Mesendoderm (in vitro differentiated cells): Measurements from ENCODE around the gene PDK2.

Experiments
- DNase-seq: peaks from one replicate; pipeline ENCODE4 v3.0.0; 2013
- H2AK5ac ChIP-seq: 2 replicates; pipeline ENCODE4 v1.6.1; 2013; ENCODE audit warnings: low read length, inconsistent platforms
- H2BK120ac ChIP-seq: 2 replicates; pipeline ENCODE4 v1.6.1; 2013; ENCODE audit warnings: low read depth, mild to moderate bottlenecking, low read length, moderate library complexity, mixed read lengths
- H2BK15ac ChIP-seq: replicated peaks from 2 replicates; pipeline ENCODE4 v1.6.1; 2013; ENCODE audit warnings: low read depth, mild to moderate bottlenecking, moderate library complexity
- H2BK5ac ChIP-seq: 2 replicates; pipeline ENCODE4 v1.6.1; 2013; ENCODE audit warnings: low read length, inconsistent platforms
- H3K18ac ChIP-seq: 2 replicates; pipeline ENCODE4 v1.6.1; 2013; ENCODE audit warnings: mild to moderate bottlenecking, low read length, mixed read lengths
- H3K23ac ChIP-seq: one replicate; pipeline ENCODE4 v1.6.1; 2013; ENCODE audit warnings: low read length
- H3K27ac ChIP-seq: 2 replicates; pipeline ENCODE4 v1.5.1; 2013; ENCODE audit warnings: low read depth, mild to moderate bottlenecking, inconsistent platforms, low read length, moderate library complexity
- H3K27me3 ChIP-seq: 2 replicates; pipeline ENCODE4 v1.6.1; 2013; ENCODE audit warnings: low read length, control low read depth, mild to moderate bottlenecking, inconsistent platforms; ENCODE audit not compliant: insufficient read depth, poor library complexity
- H3K36me3 ChIP-seq: 2 replicates; pipeline ENCODE4 v1.6.1; 2013; ENCODE audit warnings: low read length, inconsistent platforms; ENCODE audit not compliant: control insufficient read depth, insufficient read depth
- H3K4ac ChIP-seq: one replicate; pipeline ENCODE4 v1.6.1; 2013; ENCODE audit warnings: low read depth, mild to moderate bottlenecking, low read length, moderate library complexity
- H3K4me1 ChIP-seq: 2 replicates; pipeline ENCODE4 v1.6.1; 2013; ENCODE audit warnings: low read depth, low read length, inconsistent platforms; ENCODE audit not compliant: control insufficient read depth
- H3K4me2 ChIP-seq: 2 replicates; pipeline ENCODE4 v1.6.1; 2013; ENCODE audit warnings: low read length
- H3K4me3 ChIP-seq: 2 replicates; pipeline ENCODE4 v1.5.1; 2013; ENCODE audit warnings: mild to moderate bottlenecking, low read length
- H3K56ac ChIP-seq: one replicate; pipeline ENCODE4 v1.6.1; 2013; ENCODE audit warnings: low read length
- H3K79me1 ChIP-seq: 2 replicates; pipeline ENCODE4 v1.6.1; 2013; ENCODE audit warnings: low read length, inconsistent platforms
- H3K79me2 ChIP-seq: 2 replicates; pipeline ENCODE4 v1.6.1; 2013; ENCODE audit warnings: mild to moderate bottlenecking, low read length; ENCODE audit not compliant: control insufficient read depth, insufficient read depth
- H3K9ac ChIP-seq: 2 replicates; pipeline ENCODE4 v1.6.1; 2013; ENCODE audit warnings: low read length, inconsistent platforms
- H4K5ac ChIP-seq: one replicate; pipeline ENCODE4 v1.6.1; 2013; ENCODE audit warnings: low read length
- H4K8ac ChIP-seq: one replicate; pipeline ENCODE4 v1.6.1; 2013; ENCODE audit warnings: low read depth, mild to moderate bottlenecking, control low read depth, low read length, moderate library complexity
- WGBS: extraction: QIAGEN DNeasy Blood & Tissue Kit; methylation state at CpG from one replicate; pipeline ENCODE4 v1.1.7; 2013; ENCODE audit warnings: low lambda C conversion rate, missing lambda C conversion rate; ENCODE audit not compliant: insufficient coverage; ENCODE audit errors: extremely low coverage; 5-methylcytosine and 5-hydroxymethylcytosine counted together

The PDK2 gene

GRCh38 chr17:50099003-50099402, 3.9 kb downstream of the PDK2 start:
- Histone ChIP-seq H3K9ac (no peak overlapping the region), H3K79me1 (no peaks in the 10 kb centered on the region), H4K5ac (no peak overlapping the region), H3K4me3 (no peak overlapping the region), H2BK5ac (no peak overlapping the region), H3K79me2 (no peaks in the 10 kb centered on the region), H2BK15ac (no peak overlapping the region), H3K18ac (no peak overlapping the region), H3K27ac (no peak overlapping the region), H2BK120ac (no peak overlapping the region), H2AK5ac (no peak overlapping the region), H4K8ac (no peak overlapping the region), H3K36me3 (no peaks in the 10 kb centered on the region), H3K4ac (no peak overlapping the region), H3K4me1 (peaks cover 11% of the 10 kb centered on the region), H3K23ac (no peak overlapping the region), H3K4me2 (no peak overlapping the region), H3K56ac (peak overlapping the region; percentile 15), H3K27me3 (no peaks in the 10 kb centered on the region)
- DNase-seq, result no peak
- no CpG with 5 or more reads among the region's 5 CpGs for WGBS

GRCh38 chr17:50100480-50100883, 5.3 kb downstream of the PDK2 start:
- H3K27ac ChIP-seq, result no peak overlapping the region

GRCh38 chr17:50100921-50101345, 5.8 kb downstream of the PDK2 start:
- H3K79me2 ChIP-seq, result no peaks in the 10 kb centered on the region
- H4K5ac ChIP-seq, result no peak overlapping the region
- H3K27ac ChIP-seq, result no peak overlapping the region
- H3K4ac ChIP-seq, result no peak overlapping the region
- no peak overlapping the region for H2BK5ac ChIP-seq
- H3K9ac ChIP-seq, result peak overlapping the region; percentile 11
- peaks cover 11% of the 10 kb centered on the region for H3K4me1 ChIP-seq
- no peak overlapping the region for H2AK5ac ChIP-seq
- no peaks in the 10 kb centered on the region for H3K27me3 ChIP-seq
- H3K36me3 ChIP-seq, result no peaks in the 10 kb centered on the region
- no peak overlapping the region for H4K8ac ChIP-seq
- H3K4me3 ChIP-seq, result no peak overlapping the region
- DNase-seq, result peak; percentile 51
- no peaks in the 10 kb centered on the region for H3K79me1 ChIP-seq
- no peak overlapping the region for H3K18ac ChIP-seq
- peak overlapping the region; percentile 72 for H3K56ac ChIP-seq
- peak overlapping the region; percentile 92 for H3K23ac ChIP-seq
- no peak overlapping the region for H2BK15ac ChIP-seq
- WGBS, result no CpG with 5 or more reads among the region's 15 CpGs
- H3K4me2 ChIP-seq, result peak overlapping the region; percentile 35
- H2BK120ac ChIP-seq, result no peak overlapping the region

More at GRCh38 chr17:50100480-50100883, 5.3 kb downstream of the PDK2 start:
- no CpG with 5 or more reads among the region's 5 CpGs for WGBS
- H2BK120ac ChIP-seq, result no peak overlapping the region
- H3K23ac ChIP-seq, result no peak overlapping the region
- no peak for DNase-seq
- no peak overlapping the region for H3K9ac ChIP-seq
- H3K4me3 ChIP-seq, result no peak overlapping the region
- no peak overlapping the region for H3K18ac ChIP-seq
- H4K8ac ChIP-seq, result no peak overlapping the region
- H3K56ac ChIP-seq, result no peak overlapping the region
- no peak overlapping the region for H4K5ac ChIP-seq
- H3K79me2 ChIP-seq, result no peaks in the 10 kb centered on the region
- no peak overlapping the region for H2AK5ac ChIP-seq
- no peak overlapping the region for H3K4me2 ChIP-seq
- no peaks in the 10 kb centered on the region for H3K79me1 ChIP-seq
- H2BK5ac ChIP-seq, result no peak overlapping the region
- peaks cover 11% of the 10 kb centered on the region for H3K4me1 ChIP-seq
- H3K27me3 ChIP-seq, result no peaks in the 10 kb centered on the region
- no peak overlapping the region for H2BK15ac ChIP-seq
- H3K36me3 ChIP-seq, result no peaks in the 10 kb centered on the region
- no peak overlapping the region for H3K4ac ChIP-seq

GRCh38 chr17:50101346-50102163, 6.4 kb downstream of the PDK2 start:
- H2AK5ac ChIP-seq, result no peak overlapping the region
- H4K8ac ChIP-seq, result no peak overlapping the region
- no peaks in the 10 kb centered on the region for H3K79me1 ChIP-seq
- H3K36me3 ChIP-seq, result no peaks in the 10 kb centered on the region
- peak overlapping the region; percentile 92 for H3K23ac ChIP-seq
- H3K9ac ChIP-seq, result peak overlapping the region; percentile 11
- no peak overlapping the region for H2BK15ac ChIP-seq
- DNase-seq, result peak; percentile 66
- H3K4ac ChIP-seq, result no peak overlapping the region
- H3K4me1 ChIP-seq, result peaks cover 11% of the 10 kb centered on the region
- H3K27ac ChIP-seq, result no peak overlapping the region
- peak overlapping the region; percentile 72 for H3K56ac ChIP-seq
- peak overlapping the region; percentile 35 for H3K4me2 ChIP-seq
- no peaks in the 10 kb centered on the region for H3K27me3 ChIP-seq
- no peak overlapping the region for H3K4me3 ChIP-seq
- no CpG with 5 or more reads among the region's 17 CpGs for WGBS
- H2BK5ac ChIP-seq, result no peak overlapping the region
- no peak overlapping the region for H3K18ac ChIP-seq
- no peaks in the 10 kb centered on the region for H3K79me2 ChIP-seq
- H2BK120ac ChIP-seq, result no peak overlapping the region
- H4K5ac ChIP-seq, result no peak overlapping the region

DNA sequence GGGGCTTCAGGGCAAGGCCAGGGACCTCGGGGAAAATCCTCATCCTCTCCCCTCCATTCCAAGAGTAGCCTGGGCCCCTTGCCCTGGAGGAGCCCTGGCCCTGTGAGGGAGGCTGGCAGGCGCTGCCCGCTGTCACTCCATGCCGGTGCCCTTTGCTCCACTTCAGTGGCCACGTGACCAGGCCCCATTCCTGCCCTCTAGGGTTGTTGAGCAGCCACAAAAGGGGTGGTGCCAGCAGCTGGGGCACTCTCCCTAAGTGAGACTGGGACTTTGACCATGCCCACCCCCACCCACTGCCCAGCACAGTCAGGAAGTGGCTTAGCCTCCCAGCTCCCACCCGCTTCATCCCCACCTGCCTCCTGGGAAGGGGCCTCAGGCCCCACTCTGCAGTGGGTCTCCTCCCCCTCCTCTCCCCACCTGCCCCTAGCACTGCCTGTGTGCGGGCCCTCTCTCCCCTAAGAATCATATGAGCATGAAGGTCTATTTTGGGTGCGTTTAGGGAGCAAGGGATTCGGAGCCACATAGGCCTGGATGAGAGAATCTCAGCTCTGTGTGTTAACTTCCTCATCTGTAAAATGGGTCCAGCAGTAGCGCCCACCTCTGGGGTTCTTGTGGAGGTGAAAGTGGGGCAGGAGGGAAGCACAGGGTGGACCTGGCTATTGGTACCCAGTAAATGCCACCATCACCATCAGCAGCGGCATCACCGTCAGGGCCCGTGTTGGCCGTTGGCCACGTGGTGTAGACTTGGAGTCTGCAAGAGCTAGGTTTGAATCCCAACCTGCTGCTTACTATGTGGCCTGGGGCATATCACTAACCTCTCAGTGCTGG, 7.2 kb downstream of the PDK2 start:
- Histone ChIP-seq H3K4me2 (no peak overlapping the region), H2BK15ac (no peak overlapping the region), H2BK120ac (no peak overlapping the region), H3K27me3 (no peaks in the 10 kb centered on the region), H3K23ac (no peak overlapping the region), H3K4ac (no peak overlapping the region), H3K4me1 (peaks cover 11% of the 10 kb centered on the region), H3K79me1 (no peaks in the 10 kb centered on the region), H4K8ac (no peak overlapping the region), H3K79me2 (no peaks in the 10 kb centered on the region), H4K5ac (no peak overlapping the region), H2BK5ac (no peak overlapping the region), H3K36me3 (no peaks in the 10 kb centered on the region), H3K9ac (no peak overlapping the region), H3K18ac (no peak overlapping the region), H3K27ac (no peak overlapping the region), H3K56ac (peak overlapping the region; percentile 72), H3K4me3 (no peak overlapping the region), H2AK5ac (no peak overlapping the region)
- DNase-seq, result no peak
- WGBS, result no CpG with 5 or more reads among the region's 15 CpGs
